Loucy (cell line): ENCODE data around the gene CTXN3.

Source experiments
- H2AFZ ChIP-seq: fragments of 200-600 bp; sonication (generic); 2 replicates; pipeline ENCODE4 v1.6.0; 2016; ENCODE audit warnings: antibody characterized with exemption, mild to moderate bottlenecking, low read length, moderate library complexity
- H3F3A ChIP-seq: fragments of 200-600 bp; 2 replicates; pipeline ENCODE4 v1.6.0; 2016; ENCODE audit warnings: antibody characterized with exemption, low read depth, mild to moderate bottlenecking
- H3K27me3 ChIP-seq: fragments of 200-600 bp; sonication (generic); 2 replicates; pipeline ENCODE4 v1.6.1; 2014; ENCODE audit warnings: low read length, mild to moderate bottlenecking; ENCODE audit not compliant: insufficient read depth, poor library complexity, severe bottlenecking
- H3K36me3 ChIP-seq: fragments of 200-600 bp; sonication (generic); 2 replicates; pipeline ENCODE4 v1.6.1; 2016; ENCODE audit warnings: low read length; ENCODE audit not compliant: insufficient read depth
- H3K4me1 ChIP-seq: fragments of 200-600 bp; sonication (generic); 2 replicates; pipeline ENCODE4 v1.5.1; 2014; ENCODE audit warnings: low read length, mild to moderate bottlenecking; ENCODE audit not compliant: insufficient read depth, poor library complexity, severe bottlenecking
- H3K4me2 ChIP-seq: fragments of 200-600 bp; sonication (generic); 2 replicates; pipeline ENCODE4 v1.6.0; 2014; ENCODE audit warnings: antibody characterized with exemption, low read length, low read depth, mild to moderate bottlenecking; ENCODE audit not compliant: poor library complexity, severe bottlenecking
- H3K4me3 ChIP-seq: fragments of 200-600 bp; sonication (generic); 2 replicates; pipeline ENCODE4 v1.5.1; 2014; ENCODE audit warnings: low read length, mild to moderate bottlenecking, mixed read lengths; ENCODE audit not compliant: poor library complexity, severe bottlenecking
- H3K79me2 ChIP-seq: fragments of 200-600 bp; sonication (generic); 2 replicates; pipeline ENCODE4 v1.6.1; 2014; ENCODE audit warnings: low read length; ENCODE audit not compliant: insufficient read depth
- H3K9ac ChIP-seq: fragments of 200-600 bp; sonication (generic); 2 replicates; pipeline ENCODE4 v1.6.0; 2014; ENCODE audit warnings: mild to moderate bottlenecking, low read depth, low read length, moderate library complexity; ENCODE audit not compliant: poor library complexity, severe bottlenecking
- H3K9me2 ChIP-seq: fragments of 200-600 bp; sonication (generic); replicated peaks from 2 replicates; pipeline ENCODE4 v1.6.1; 2016; ENCODE audit warnings: low read depth, low read length, mixed read lengths
- H3K9me3 ChIP-seq: fragments of 200-600 bp; sonication (generic); 2 replicates; pipeline ENCODE4 v1.6.1; 2014; ENCODE audit warnings: mild to moderate bottlenecking, antibody characterized with exemption, low read length, low read depth; ENCODE audit not compliant: insufficient read depth
- H4K20me1 ChIP-seq: fragments of 200-600 bp; sonication (generic); 2 replicates; pipeline ENCODE4 v1.6.0; 2014; ENCODE audit warnings: antibody characterized with exemption, low read length, mild to moderate bottlenecking; ENCODE audit not compliant: insufficient read depth, poor library complexity, severe bottlenecking
- EZH2phosphoT487 ChIP-seq: fragments of 200-600 bp; IDR thresholded peaks from 2 replicates; pipeline ENCODE4 v1.6.1; 2018; ENCODE audit warnings: antibody characterized with exemption, mild to moderate bottlenecking, moderate library complexity, borderline replicate concordance
- TF ChIP-seq, protein P1 (sequence below): fragments of 200-600 bp; sonication (generic); conservative IDR thresholded peaks from 2 replicates; pipeline ENCODE4 v1.5.1; 2014; ENCODE audit warnings: mild to moderate bottlenecking, antibody characterized with exemption, low read length

The CTXN3 gene

DNA sequence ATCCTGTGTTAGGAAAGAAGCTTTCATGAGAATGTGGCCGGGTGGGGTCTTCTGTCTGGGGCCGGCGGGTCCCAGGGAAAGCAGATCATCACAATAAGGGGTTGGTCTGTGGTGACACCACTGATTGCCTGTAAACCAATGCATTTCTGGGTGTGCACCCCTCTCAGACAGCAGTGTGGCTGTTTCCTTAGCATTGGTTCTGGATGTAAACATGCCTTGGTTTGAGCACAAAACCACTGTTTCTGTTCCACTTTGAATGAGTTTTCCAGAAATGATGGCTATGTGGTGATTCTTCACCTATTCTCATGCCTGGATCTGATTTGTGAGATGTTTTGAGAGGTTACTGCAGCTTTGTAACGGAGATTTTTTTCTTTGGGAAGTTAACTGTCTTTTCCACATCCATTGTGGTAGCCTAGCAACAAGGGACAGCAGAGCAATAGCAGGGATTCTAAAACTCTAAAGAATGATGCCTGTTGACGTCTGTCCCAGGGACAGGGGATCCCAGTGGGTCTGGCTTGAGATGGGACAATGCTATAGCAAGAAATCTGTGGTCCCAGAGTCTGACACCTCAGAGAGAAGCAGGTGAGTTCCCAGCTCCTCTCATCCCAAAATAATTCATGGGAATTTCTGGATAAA, 54.2 kb downstream of the CTXN3 start, which contains the start of gene CCDC192:
Gene CCDC192 (plus strand): TSS at position 466 of the 636 bp plus-strand sequence. CDS start 55 bp downstream, at position 521.
- Histone ChIP-seq H3K9me2 (no peaks in the 10 kb centered on the region), H3K79me2 (no peaks in the 10 kb centered on the region), H3K9me3 (no peaks in the 10 kb centered on the region), H3K36me3 (no peaks in the 10 kb centered on the region), H2AFZ (no peak within 1 kb of the TSS), H3K4me1 (no peaks in the 10 kb centered on the region), H3K9ac (no peak within 1 kb of the TSS), H4K20me1 (no peaks in the 10 kb centered on the region), H3K4me3 (no peak within 1 kb of the TSS), H3K4me2 (no peak within 1 kb of the TSS), H3K27me3 (no peaks in the 10 kb centered on the region), H3F3A (no peaks in the 10 kb centered on the region)
- TF ChIP-seq, protein P1, sequence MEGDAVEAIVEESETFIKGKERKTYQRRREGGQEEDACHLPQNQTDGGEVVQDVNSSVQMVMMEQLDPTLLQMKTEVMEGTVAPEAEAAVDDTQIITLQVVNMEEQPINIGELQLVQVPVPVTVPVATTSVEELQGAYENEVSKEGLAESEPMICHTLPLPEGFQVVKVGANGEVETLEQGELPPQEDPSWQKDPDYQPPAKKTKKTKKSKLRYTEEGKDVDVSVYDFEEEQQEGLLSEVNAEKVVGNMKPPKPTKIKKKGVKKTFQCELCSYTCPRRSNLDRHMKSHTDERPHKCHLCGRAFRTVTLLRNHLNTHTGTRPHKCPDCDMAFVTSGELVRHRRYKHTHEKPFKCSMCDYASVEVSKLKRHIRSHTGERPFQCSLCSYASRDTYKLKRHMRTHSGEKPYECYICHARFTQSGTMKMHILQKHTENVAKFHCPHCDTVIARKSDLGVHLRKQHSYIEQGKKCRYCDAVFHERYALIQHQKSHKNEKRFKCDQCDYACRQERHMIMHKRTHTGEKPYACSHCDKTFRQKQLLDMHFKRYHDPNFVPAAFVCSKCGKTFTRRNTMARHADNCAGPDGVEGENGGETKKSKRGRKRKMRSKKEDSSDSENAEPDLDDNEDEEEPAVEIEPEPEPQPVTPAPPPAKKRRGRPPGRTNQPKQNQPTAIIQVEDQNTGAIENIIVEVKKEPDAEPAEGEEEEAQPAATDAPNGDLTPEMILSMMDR = no peak
- TF ChIP-seq EZH2phosphoT487 = no peak

DNA sequence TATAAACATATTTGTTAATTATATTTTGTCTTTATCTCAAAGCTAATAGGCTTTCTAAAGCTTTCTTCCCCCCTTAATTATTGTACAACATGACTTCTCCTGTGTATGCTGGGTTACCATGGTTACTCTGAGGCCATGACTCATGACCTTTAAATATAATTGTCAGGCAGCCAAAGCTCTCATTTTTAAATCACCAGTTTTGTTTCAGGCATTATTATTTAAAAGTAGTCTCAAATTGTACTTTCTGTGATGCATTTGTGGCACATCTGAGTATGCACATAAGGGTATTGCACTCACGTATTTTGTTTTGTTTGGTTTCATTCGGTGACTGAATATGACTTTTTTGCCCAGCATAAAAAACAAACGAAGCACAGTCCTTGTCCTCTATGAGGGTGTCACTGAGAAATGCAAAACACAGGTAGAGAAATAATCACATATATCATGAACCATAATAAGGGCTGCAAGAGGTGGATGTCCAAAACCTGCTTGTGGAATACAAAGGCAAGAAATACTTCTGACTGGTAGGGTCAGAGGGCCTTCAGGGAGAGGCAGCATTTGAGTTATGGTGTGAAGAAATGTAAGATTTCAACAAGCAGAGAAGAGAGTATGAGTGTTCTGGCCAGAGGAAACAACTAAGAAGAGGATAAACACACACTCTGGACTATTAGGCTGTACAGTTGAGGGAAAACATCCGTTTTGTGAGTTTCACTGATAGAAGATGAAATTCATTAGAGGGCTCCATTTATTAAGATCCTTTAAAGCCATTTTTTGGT, 56.4 kb downstream of the CTXN3 start:
- Histone ChIP-seq H3K4me2 (no peak overlapping the region), H3K9me3 (no peaks in the 10 kb centered on the region), H4K20me1 (no peaks in the 10 kb centered on the region), H3K9ac (no peak overlapping the region), H3K4me3 (no peak overlapping the region), H3F3A (no peaks in the 10 kb centered on the region), H3K36me3 (no peaks in the 10 kb centered on the region), H3K9me2 (no peaks in the 10 kb centered on the region), H3K27me3 (no peaks in the 10 kb centered on the region), H3K79me2 (no peaks in the 10 kb centered on the region), H2AFZ (no peak overlapping the region), H3K4me1 (no peaks in the 10 kb centered on the region)
- TF ChIP-seq, protein P1 = no peak
- no peak for TF ChIP-seq EZH2phosphoT487

DNA sequence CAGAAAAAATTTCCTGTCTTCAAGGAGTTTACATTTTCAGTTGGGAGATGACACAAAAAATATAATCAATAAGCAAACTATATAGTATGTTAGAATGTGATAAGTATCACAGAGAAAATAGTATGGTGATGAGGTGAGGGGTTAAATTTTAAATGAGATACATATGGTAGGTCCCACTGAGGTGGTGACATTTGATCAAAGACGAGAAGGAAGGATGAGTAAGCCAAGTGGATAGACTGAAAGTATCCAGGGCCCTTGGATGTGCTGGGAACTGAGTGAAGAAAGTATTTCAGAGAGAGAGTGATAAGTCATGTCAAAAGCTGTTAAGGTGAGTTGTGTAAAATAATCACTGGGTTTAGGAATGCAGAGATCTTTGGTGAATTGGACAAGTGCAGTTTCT, 57.8 kb downstream of the CTXN3 start:
- Histone ChIP-seq H3K9me2 (no peaks in the 10 kb centered on the region), H3K4me2 (no peak overlapping the region), H3F3A (no peaks in the 10 kb centered on the region), H3K9ac (no peak overlapping the region), H3K36me3 (no peaks in the 10 kb centered on the region), H3K4me1 (no peaks in the 10 kb centered on the region), H2AFZ (no peak overlapping the region), H3K4me3 (no peak overlapping the region), H3K9me3 (no peaks in the 10 kb centered on the region), H4K20me1 (no peaks in the 10 kb centered on the region), H3K27me3 (no peaks in the 10 kb centered on the region), H3K79me2 (no peaks in the 10 kb centered on the region)
- TF ChIP-seq, protein P1 = no peak
- TF ChIP-seq EZH2phosphoT487 = no peak
